ENCODE results near the gene COPZ2. TPM values are rescaled to one million over a fixed set of nuclear protein-coding genes. Genes with fewer than 3 reads are reported as not detected.
A peak's percentile ranks its signal among the peaks of the same experiment; 100 is the strongest.
"Not testable (repeated sequence)": the region's sequence is repeated elsewhere in the genome, so short reads cannot be mapped to it uniquely, and the experiment has no call there.

Gene COPZ2
- total RNA-seq, 6 experiments from 2014 or later, result 209 to 260 (median 211) TPM

DNA sequence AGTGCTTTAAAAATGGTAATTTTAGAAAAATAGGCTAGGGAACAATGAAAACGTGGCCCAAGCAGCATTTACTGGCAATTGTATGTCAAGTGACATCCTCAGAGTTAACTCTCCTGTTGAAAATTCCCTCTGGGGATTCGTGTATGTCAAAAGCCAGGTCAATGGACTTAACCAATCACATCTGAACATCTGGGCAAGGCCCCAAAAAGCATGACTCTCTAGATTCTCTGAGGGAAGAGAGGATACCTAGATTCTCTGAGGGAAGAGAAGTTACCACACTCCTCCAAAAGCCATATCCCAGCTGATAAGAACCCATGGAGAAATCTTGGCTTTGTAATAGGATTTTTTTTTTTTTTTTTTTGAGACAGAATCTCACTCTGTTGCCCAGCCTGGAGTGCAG lies 34.1 kb upstream of the COPZ2 start:
- H3K36me3 Mint-ChIP-seq (ENCODE audit: low read depth), result peaks cover 14% of the 10 kb centered on the region

GRCh38 chr17:48070195-48070594 lies 32.6 kb upstream of the COPZ2 start:
- peak overlapping the region; percentile 67 for H3K27ac Mint-ChIP-seq
- H3K27me3 Mint-ChIP-seq (ENCODE audit: insufficient read depth), result no peaks in the 10 kb centered on the region
- H3K9me3 Mint-ChIP-seq, result no peaks in the 10 kb centered on the region
- peaks cover 36% of the 10 kb centered on the region for H3K4me1 Mint-ChIP-seq (ENCODE audit: low read depth)
- H3K36me3 Mint-ChIP-seq (ENCODE audit: low read depth), result peaks cover 16% of the 10 kb centered on the region
- no peak overlapping the region for H3K4me3 Mint-ChIP-seq
- no peak for DNase-seq
- TF ChIP-seq CTCF (IDR thresholded peaks at IDR 0.05), result no peak

More for the DNA sequence above, 34.1 kb upstream of the COPZ2 start:
- Mint-ChIP-seq H3K27ac (no peak overlapping the region), H3K27me3 (ENCODE audit: insufficient read depth) (no peaks in the 10 kb centered on the region), H3K4me3 (no peak overlapping the region), H3K4me1 (ENCODE audit: low read depth) (peaks cover 32% of the 10 kb centered on the region), H3K9me3 (no peaks in the 10 kb centered on the region)
- no peak for TF ChIP-seq CTCF (IDR thresholded peaks at IDR 0.05)
- no peak for DNase-seq

GRCh38 chr17:48068491-48068961 lies 30.9 kb upstream of the COPZ2 start:
- H3K27ac Mint-ChIP-seq, result peak overlapping the region; percentile 87

DNA sequence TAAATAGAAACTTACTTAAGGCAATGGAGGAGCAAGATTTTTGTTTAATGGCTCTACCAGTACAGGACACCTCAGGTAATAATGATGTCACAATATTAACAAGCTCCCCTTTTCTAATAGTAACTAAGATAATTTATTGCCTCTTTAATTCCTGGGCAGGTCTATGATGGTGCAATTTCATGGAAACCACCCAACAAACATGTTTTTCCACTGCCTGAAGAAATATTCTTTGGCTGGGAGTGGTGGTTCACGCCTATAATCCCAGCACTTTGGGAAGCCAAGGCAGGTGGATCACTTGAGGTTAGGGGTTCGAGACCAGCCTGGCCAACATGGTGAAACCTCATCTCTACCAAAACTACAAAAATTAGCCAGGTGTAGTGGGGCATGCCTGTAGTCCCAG lies 30.2 kb upstream of the COPZ2 start:
- Mint-ChIP-seq H3K4me1 (ENCODE audit: low read depth) (peaks cover 24% of the 10 kb centered on the region), H3K36me3 (ENCODE audit: low read depth) (peaks cover 26% of the 10 kb centered on the region), H3K27ac (peak overlapping the region; percentile 38; the same call in 1 of the 2 replicates)
- DNase-seq; H3K9me3 Mint-ChIP-seq; H3K27me3 Mint-ChIP-seq (ENCODE audit: insufficient read depth); H3K4me3 Mint-ChIP-seq: not testable (repeated sequence)

More at GRCh38 chr17:48068491-48068961, 30.9 kb upstream of the COPZ2 start:
- Mint-ChIP-seq H3K36me3 (ENCODE audit: low read depth) (peaks cover 26% of the 10 kb centered on the region), H3K4me3 (peak overlapping the region; percentile 57), H3K4me1 (ENCODE audit: low read depth) (peaks cover 24% of the 10 kb centered on the region), H3K27me3 (ENCODE audit: insufficient read depth) (no peaks in the 10 kb centered on the region), H3K9me3 (no peaks in the 10 kb centered on the region)
- TF ChIP-seq CTCF (IDR thresholded peaks at IDR 0.05), result peak; percentile 74
- peak; percentile 77 for DNase-seq

DNA sequence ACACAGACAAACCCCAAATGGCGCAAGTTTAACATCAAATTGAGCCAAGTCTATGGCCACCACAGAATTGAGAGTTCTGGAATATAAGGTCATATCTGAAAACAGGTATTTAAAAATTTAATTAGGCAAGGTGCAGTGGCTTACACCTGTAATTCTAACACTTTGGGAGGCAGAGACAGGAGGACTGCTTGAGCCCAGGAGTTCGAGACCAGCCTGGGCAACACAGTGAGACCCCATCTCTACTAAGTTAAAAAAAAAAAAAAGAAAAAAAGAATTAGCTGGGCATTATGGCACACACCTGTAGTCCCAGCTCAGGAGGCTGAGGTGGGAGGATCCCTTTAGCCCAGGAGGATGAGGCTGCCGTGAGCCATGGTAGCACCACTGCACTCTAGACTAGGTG lies 29.6 kb upstream of the COPZ2 start:
- TF ChIP-seq CTCF (IDR thresholded peaks at IDR 0.05), result no peak
- no peak for DNase-seq
- Mint-ChIP-seq H3K4me1 (ENCODE audit: low read depth) (peaks cover 24% of the 10 kb centered on the region), H3K4me3 (no peak overlapping the region), H3K9me3 (no peaks in the 10 kb centered on the region), H3K27ac (no peak overlapping the region; the same call in 1 of the 2 replicates), H3K27me3 (ENCODE audit: insufficient read depth) (no peaks in the 10 kb centered on the region), H3K36me3 (ENCODE audit: low read depth) (peaks cover 31% of the 10 kb centered on the region)

GRCh38 chr17:48066656-48067055 lies 29.1 kb upstream of the COPZ2 start:
- Mint-ChIP-seq H3K9me3 (no peaks in the 10 kb centered on the region), H3K27me3 (ENCODE audit: insufficient read depth) (no peaks in the 10 kb centered on the region), H3K27ac (no peak overlapping the region; the same call in 1 of the 2 replicates), H3K4me3 (no peak overlapping the region), H3K4me1 (ENCODE audit: low read depth) (peaks cover 27% of the 10 kb centered on the region), H3K36me3 (ENCODE audit: low read depth) (peaks cover 32% of the 10 kb centered on the region)
- DNase-seq, result no peak
- 0 out of 2 replicates have a peak, but pooled peaks have one; percentile 27 for TF ChIP-seq CTCF (IDR thresholded peaks at IDR 0.05)

All from HFFc6 (cell line).